CD14-positive monocyte (primary cell): ENCODE measurements around the gene AOAH. TPM values are rescaled to one million over a fixed set of nuclear protein-coding genes. Genes with fewer than 3 reads are reported as not detected.
A peak's percentile ranks its signal among the peaks of the same experiment; 100 is the strongest.

ENCODE experiments used
- DNase-seq, 3 donors: peaks; one replicate each; pipeline ENCODE4 v3.0.0-alpha.2; 2011 to 2022
- H2AFZ ChIP-seq: 2 replicates; pipeline ENCODE4 v1.6.0; 2012; ENCODE audit warnings: mild to moderate bottlenecking, low read depth, low read length, inconsistent platforms; ENCODE audit not compliant: insufficient read depth, poor library complexity, severe bottlenecking
- H3K27ac ChIP-seq, 2 donors: 1 replicate in 1 of 2; 2 replicates in 1 of 2; pipeline ENCODE4 v1.5.1; 2012 to 2013; ENCODE audit warnings: low read length in 2 of 2, control low read depth in 1 of 2, inconsistent platforms in 1 of 2, low read depth in 1 of 2, mild to moderate bottlenecking in 1 of 2
- H3K27me3 ChIP-seq, 2 donors: one replicate each; pipeline versions ENCODE4 v1.6.0 to v1.6.1; 2011 to 2013; ENCODE audit warnings: low read length in 2 of 2; ENCODE audit not compliant: control insufficient read depth in 2 of 2, insufficient read depth in 2 of 2
- H3K36me3 ChIP-seq, 2 donors: replicated peaks in 1 of 2; 1 replicate in 1 of 2; 2 replicates in 1 of 2; pipeline versions ENCODE4 v1.5.1 to v1.6.1; 2012 to 2013; ENCODE audit warnings: low read length in 2 of 2, control low read depth in 1 of 2, inconsistent platforms in 1 of 2, mild to moderate bottlenecking in 1 of 2; ENCODE audit not compliant: insufficient read depth in 2 of 2, control insufficient read depth in 1 of 2
- H3K4me1 ChIP-seq, 2 donors: 1 replicate in 1 of 2; 2 replicates in 1 of 2; pipeline versions ENCODE4 v1.5.1 to v1.6.1; 2012 to 2013; ENCODE audit warnings: low read length in 2 of 2, control low read depth in 1 of 2, inconsistent platforms in 1 of 2, mild to moderate bottlenecking in 1 of 2, moderate library complexity in 1 of 2; ENCODE audit not compliant: insufficient read depth in 2 of 2, control insufficient read depth in 1 of 2
- H3K4me2 ChIP-seq: replicated peaks from 2 replicates; pipeline ENCODE3; 2012; ENCODE audit warnings: low read length, moderate library complexity, mild to moderate bottlenecking; ENCODE audit not compliant: poor library complexity, severe bottlenecking; ENCODE audit errors: extremely low read depth
- H3K4me3 ChIP-seq, 3 experiments: fragments of 200-600 bp in 1 of 3; sonication (generic) in 1 of 3; replicated peaks in 1 of 3; 1 replicate in 2 of 3; 2 replicates in 1 of 3; pipeline ENCODE4 v1.5.1; 2011 to 2013; ENCODE audit warnings: low read length in 3 of 3, mild to moderate bottlenecking in 3 of 3, control low read depth in 2 of 3, low read depth in 2 of 3, inconsistent platforms in 1 of 3, moderate library complexity in 1 of 3
- H3K79me2 ChIP-seq: 2 replicates; pipeline ENCODE4 v1.6.0; 2012; ENCODE audit warnings: mild to moderate bottlenecking, control low read depth, inconsistent platforms, low read length, moderate library complexity; ENCODE audit not compliant: insufficient read depth
- H3K9ac ChIP-seq: 2 replicates; pipeline ENCODE4 v1.6.0; 2017; ENCODE audit warnings: low read length, mild to moderate bottlenecking; ENCODE audit not compliant: insufficient read depth, poor library complexity, severe bottlenecking
- H3K9me3 ChIP-seq, 2 donors: replicated peaks in 1 of 2; 1 replicate in 1 of 2; 2 replicates in 1 of 2; pipeline versions ENCODE4 v1.5.1 to v1.6.1; 2012 to 2013; ENCODE audit warnings: low read length in 2 of 2, control low read depth in 1 of 2; ENCODE audit not compliant: control insufficient read depth in 1 of 2, insufficient read depth in 1 of 2
- H4K20me1 ChIP-seq: 2 replicates; pipeline ENCODE4 v1.6.0; 2012; ENCODE audit warnings: mild to moderate bottlenecking, low read length, control low read depth, moderate library complexity; ENCODE audit not compliant: insufficient read depth
- H3K27ac Mint-ChIP-seq, 7 donors: one replicate each; pipeline ENCODE4 v1.8.0; 2020; ENCODE audit warnings: mild to moderate bottlenecking in 7 of 7, mixed read lengths in 7 of 7, moderate library complexity in 6 of 7, inconsistent platforms in 2 of 7
- H3K27me3 Mint-ChIP-seq, 3 donors: one replicate each; pipeline ENCODE4 v1.8.0; 2021 to 2022; ENCODE audit warnings: low read depth in 3 of 3, mild to moderate bottlenecking in 3 of 3, mixed read lengths in 3 of 3, moderate library complexity in 3 of 3, inconsistent platforms in 1 of 3
- H3K36me3 Mint-ChIP-seq, 2 donors: one replicate each; pipeline ENCODE4 v1.8.0; 2020; ENCODE audit warnings: mixed read lengths in 2 of 2, inconsistent platforms in 1 of 2, mild to moderate bottlenecking in 1 of 2
- H3K4me1 Mint-ChIP-seq: one replicate; pipeline ENCODE4 v1.8.0; 2020; ENCODE audit warnings: mild to moderate bottlenecking, mixed read lengths
- H3K4me3 Mint-ChIP-seq, 2 donors: one replicate each; pipeline ENCODE4 v1.8.0; 2020; ENCODE audit warnings: mild to moderate bottlenecking in 2 of 2, mixed read lengths in 2 of 2, moderate library complexity in 1 of 2
- H3K9me3 Mint-ChIP-seq, 7 donors: one replicate each; pipeline ENCODE4 v1.8.0; 2020 to 2022; ENCODE audit warnings: mixed read lengths in 7 of 7, mild to moderate bottlenecking in 6 of 7, moderate library complexity in 6 of 7, inconsistent platforms in 2 of 7
- CTCF ChIP-seq: fragments of 200-600 bp; IDR thresholded peaks from one replicate; pipeline ENCODE4 v1.8.0; 2022; ENCODE audit warnings: antibody characterized with exemption, mild to moderate bottlenecking
- WGBS: methylation state at CpG from one replicate; pipeline ENCODE4 v1.1.5; 2013; ENCODE audit warnings: missing lambda C conversion rate; ENCODE audit not compliant: insufficient coverage; 5-methylcytosine and 5-hydroxymethylcytosine counted together
- intact Hi-C, 2 donors: fragments of 100-400 bp; cut with micrococcal nuclease; formaldehyde crosslinking; loops; one replicate each; pipeline versions ENCODE4 v1.15.0 to v1.15.1; 2023
- polyA plus RNA-seq, 3 donors: library from polyadenylated mRNA; depleted of rRNA in 1 of 3; unstranded in 2 of 3; stranded (reverse) in 1 of 3; fragments of 300-500 nt in 2 of 3; fragments of >200 nt in 1 of 3; fragmentation: Illumina TruSeq in 2 of 3; gene quantifications; 1 replicate in 2 of 3; 2 replicates in 1 of 3; pipeline ENCODE4 v1.2.3, GENCODE V29; 2012 to 2021

AOAH gene
- polyA plus RNA-seq, 3 donors = 305 to 467 (median 349) TPM

DNA sequence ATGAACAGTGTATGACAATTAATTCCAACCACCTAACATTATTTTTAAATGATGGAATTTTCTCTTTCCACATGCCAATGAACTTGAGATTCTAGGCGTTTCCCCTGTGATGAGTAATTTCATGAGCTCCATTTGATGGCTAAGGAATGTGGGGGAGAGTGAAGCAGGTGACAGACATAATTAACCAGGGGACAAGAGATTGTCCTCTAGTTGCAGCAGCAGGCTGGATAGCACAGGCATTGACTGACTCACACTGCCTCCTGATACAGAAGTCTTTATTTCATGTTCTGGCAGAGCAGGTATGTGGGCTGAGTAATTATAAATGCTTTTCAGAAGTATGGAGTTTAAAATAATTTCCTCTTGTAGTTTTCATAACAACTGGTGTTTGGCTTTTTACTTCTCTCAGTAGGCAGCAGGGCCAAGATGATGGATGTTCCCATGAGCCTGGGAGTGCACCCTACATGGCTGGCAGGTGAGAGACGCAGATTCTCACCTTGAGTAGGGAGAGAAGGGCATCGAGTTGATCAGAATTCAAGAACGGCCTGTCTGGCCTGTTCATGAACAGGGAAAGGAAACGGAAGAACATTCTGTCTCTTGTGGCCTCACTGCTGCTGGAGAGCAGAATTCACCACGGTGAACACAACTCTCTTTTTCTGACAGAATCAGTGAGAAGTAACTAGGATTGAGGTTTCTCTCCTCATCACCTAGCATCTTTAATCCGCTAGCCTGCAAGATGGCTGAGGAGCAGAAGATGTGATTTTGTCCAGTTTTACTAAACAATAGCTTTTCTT is 118.8 kb downstream of the AOAH start:
- intact Hi-C loops = no loop called here
- no peak for DNase-seq
- Mint-ChIP-seq H3K9me3 (no peaks in the 10 kb centered on the region), H3K27ac (peak overlapping the region in 1 of 7 donors; percentile 33), H3K36me3 (peaks cover 85 to 93% of the 10 kb centered on the region in 2 donors), H3K4me3 (no peak overlapping the region), H3K27me3 (no peaks in the 10 kb centered on the region), H3K4me1 (peaks cover 27% of the 10 kb centered on the region)
- peaks cover 95% of the 10 kb centered on the region for H4K20me1 ChIP-seq
- WGBS = 97% methylated on average over 4 of the region's 7 CpGs
- no peak for TF ChIP-seq CTCF
- no peak overlapping the region for H3K4me3 ChIP-seq
- H3K4me1 ChIP-seq = peaks cover 11 to 14% of the 10 kb centered on the region in 2 donors
- H3K36me3 ChIP-seq = peaks cover 64 to 98% of the 10 kb centered on the region in 2 donors
- no peak overlapping the region for H3K27ac ChIP-seq
- H3K4me2 ChIP-seq = no peak overlapping the region
- H2AFZ ChIP-seq = no peak overlapping the region
- no peaks in the 10 kb centered on the region for H3K27me3 ChIP-seq
- H3K9ac ChIP-seq = no peak overlapping the region
- no peaks in the 10 kb centered on the region for H3K79me2 ChIP-seq
- no peaks in the 10 kb centered on the region for H3K9me3 ChIP-seq

- peaks cover 86 to 93% of the 10 kb centered on the region in 2 donors for H3K36me3 Mint-ChIP-seq
- no peaks in the 10 kb centered on the region for H3K9me3 ChIP-seq
- H3K4me2 ChIP-seq = no peak overlapping the region
- no peaks in the 10 kb centered on the region for H3K27me3 ChIP-seq
- no peak overlapping the region for H3K4me3 Mint-ChIP-seq
- no peak overlapping the region for H3K9ac ChIP-seq
- peaks cover 34% of the 10 kb centered on the region for H3K4me1 Mint-ChIP-seq
- no peak overlapping the region for H3K4me3 ChIP-seq
- no peak for TF ChIP-seq CTCF
- H2AFZ ChIP-seq = no peak overlapping the region
- intact Hi-C loops = no loop called here
- no peaks in the 10 kb centered on the region for H3K9me3 Mint-ChIP-seq
- no peaks in the 10 kb centered on the region for H3K79me2 ChIP-seq
- H3K27ac ChIP-seq = no peak overlapping the region
- DNase-seq = no peak
- peaks cover 100% of the 10 kb centered on the region for H4K20me1 ChIP-seq
- peaks cover 17 to 20% of the 10 kb centered on the region in 2 donors for H3K4me1 ChIP-seq
- H3K27me3 Mint-ChIP-seq = no peaks in the 10 kb centered on the region
- H3K36me3 ChIP-seq = peaks cover 66 to 100% of the 10 kb centered on the region in 2 donors
- WGBS = 100% methylated on average over 2 of the region's 3 CpGs
- no peak overlapping the region for H3K27ac Mint-ChIP-seq
Measured at GRCh38 chr7:36604806-36605205, 119.5 kb downstream of the AOAH start.
